Measurements from ENCODE around the gene CERK. TPM values are rescaled to one million over a fixed set of nuclear protein-coding genes. Genes with fewer than 3 reads are reported as not detected.
A peak's percentile ranks its signal among the peaks of the same experiment; 100 is the strongest.

Gene CERK
- polyA plus RNA-seq, 1 of the 3 experiments (the other 2 are of a cell fraction): 32.6 TPM

DNA sequence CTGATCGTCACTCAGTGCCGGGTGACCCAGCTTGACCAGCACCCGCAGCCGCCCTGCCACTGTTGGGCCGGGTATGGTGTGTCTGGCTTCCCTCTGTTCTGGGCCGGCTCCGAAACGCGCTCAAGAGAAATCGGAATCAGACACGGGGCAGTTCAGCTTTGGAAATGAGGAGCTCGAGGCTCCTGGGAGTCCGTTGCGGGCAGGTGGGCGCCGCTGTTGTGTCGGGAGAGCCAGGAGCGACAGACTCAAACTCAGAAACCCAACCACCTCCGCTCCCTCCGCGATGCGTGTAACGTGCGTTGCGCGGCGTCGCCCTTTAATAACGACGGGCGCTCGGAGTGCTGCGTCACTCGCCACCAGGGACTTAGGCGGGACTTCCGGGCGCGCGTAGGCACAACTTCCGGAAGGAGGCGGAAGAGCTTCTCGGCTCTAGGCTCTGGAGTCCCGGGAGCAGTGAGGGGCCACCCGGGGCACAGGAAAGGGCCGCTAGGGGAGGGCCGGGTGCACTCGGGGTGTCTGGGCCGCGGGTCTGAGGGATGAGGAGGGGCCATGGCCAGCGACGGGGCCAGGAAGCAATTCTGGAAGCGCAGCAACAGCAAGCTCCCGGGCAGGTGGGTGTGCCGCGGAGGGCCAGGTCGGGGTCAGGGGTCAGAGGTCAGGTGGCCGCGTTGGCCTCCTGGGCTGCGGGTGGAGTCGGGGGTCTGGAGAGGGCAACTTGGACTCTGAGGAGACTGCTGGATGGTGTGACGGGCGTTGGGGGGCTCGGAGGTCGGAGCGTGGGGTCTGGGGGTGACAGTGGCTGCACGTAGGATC lies 24.4 kb upstream of the CERK start, which contains the start of gene TBC1D22A:
TBC1D22A (plus strand) TSS at position 413 of the 813 bp plus-strand sequence; CDS start at position 550, 137 bp downstream.
- H2AFZ ChIP-seq (ENCODE audit: low read depth): peak within 1 kb of the TSS; percentile 81
- H3K79me2 ChIP-seq (ENCODE audit: insufficient read depth): peaks cover 71% of the 10 kb centered on the region
- H3K9me2 ChIP-seq: no peaks in the 10 kb centered on the region
- H3K4me3 ChIP-seq (ENCODE audit: low read depth in 2 of 2, low read length in 1 of 2): peak within 1 kb of the TSS; percentile 75 to 98
- WGBS (ENCODE audit: low lambda C conversion rate): under 1% methylated on average over 39 of the region's 66 CpGs
- no peaks in the 10 kb centered on the region for H3K9me3 ChIP-seq
- H3K4me1 ChIP-seq (ENCODE audit: control insufficient read depth in 1 of 2, insufficient read depth in 2 of 2, low read depth in 1 of 2, low read length in 1 of 2): peaks cover 11 to 14% of the 10 kb centered on the region in 2 experiments; a peak in 2 of 4 replicates
- DNase-seq: peak; percentile 97
- peaks cover 0 to 3% of the 10 kb centered on the region in 2 experiments for H3K36me3 ChIP-seq (replicated peaks in 1 of 2; ENCODE audit: control insufficient read depth in 1 of 2, insufficient read depth in 2 of 2, low read length in 1 of 2)
- peak within 1 kb of the TSS; percentile 84 for H3K4me2 ChIP-seq
- ChIA-PET POLR2A (interaction anchor here (0.6 to 2.1 kb wide), 10 partner anchors 8 to 274 kb away, joined by 3 to 7 read pairs (median 3); no protein-coding TSS in a partner anchor), CTCF (interaction anchor here (0.6 to 1.6 kb wide), 5 partner anchors 13 to 221 kb away, joined by 3 to 7 read pairs (median 4); no protein-coding TSS in a partner anchor)
- peak within 1 kb of the TSS; percentile 97 for H3K9ac ChIP-seq
- no peaks in the 10 kb centered on the region for H3K27me3 ChIP-seq (ENCODE audit: insufficient read depth)
- H4K20me1 ChIP-seq (ENCODE audit: insufficient read depth): peaks cover 11% of the 10 kb centered on the region; the same call in 1 of the 2 replicates
- peaks cover 10% of the 10 kb centered on the region for H3F3A ChIP-seq (replicated peaks; ENCODE audit: insufficient read depth)
- TF ChIP-seq, protein P1, sequence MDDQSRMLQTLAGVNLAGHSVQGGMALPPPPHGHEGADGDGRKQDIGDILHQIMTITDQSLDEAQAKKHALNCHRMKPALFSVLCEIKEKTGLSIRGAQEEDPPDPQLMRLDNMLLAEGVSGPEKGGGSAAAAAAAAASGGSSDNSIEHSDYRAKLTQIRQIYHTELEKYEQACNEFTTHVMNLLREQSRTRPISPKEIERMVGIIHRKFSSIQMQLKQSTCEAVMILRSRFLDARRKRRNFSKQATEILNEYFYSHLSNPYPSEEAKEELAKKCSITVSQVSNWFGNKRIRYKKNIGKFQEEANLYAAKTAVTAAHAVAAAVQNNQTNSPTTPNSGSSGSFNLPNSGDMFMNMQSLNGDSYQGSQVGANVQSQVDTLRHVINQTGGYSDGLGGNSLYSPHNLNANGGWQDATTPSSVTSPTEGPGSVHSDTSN (IDR thresholded peaks at IDR 0.05): peak; percentile 15; the same call in 1 of the 2 replicates
- TF ChIP-seq JUND (IDR thresholded peaks at IDR 0.05): no peak
- TF ChIP-seq SMC3 (IDR thresholded peaks at IDR 0.05; ENCODE audit: low read depth, low read length): no peak
- peak; percentile 98 for TF ChIP-seq POLR2AphosphoS5 (IDR thresholded peaks at IDR 0.05; ENCODE audit: low read depth, low read length)
- peak; percentile 92 for TF ChIP-seq TAF1 (IDR thresholded peaks at IDR 0.05; ENCODE audit: borderline replicate concordance, low read depth, low read length)
- TF ChIP-seq, protein P2, sequence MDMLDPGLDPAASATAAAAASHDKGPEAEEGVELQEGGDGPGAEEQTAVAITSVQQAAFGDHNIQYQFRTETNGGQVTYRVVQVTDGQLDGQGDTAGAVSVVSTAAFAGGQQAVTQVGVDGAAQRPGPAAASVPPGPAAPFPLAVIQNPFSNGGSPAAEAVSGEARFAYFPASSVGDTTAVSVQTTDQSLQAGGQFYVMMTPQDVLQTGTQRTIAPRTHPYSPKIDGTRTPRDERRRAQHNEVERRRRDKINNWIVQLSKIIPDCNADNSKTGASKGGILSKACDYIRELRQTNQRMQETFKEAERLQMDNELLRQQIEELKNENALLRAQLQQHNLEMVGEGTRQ (IDR thresholded peaks at IDR 0.05; ENCODE audit: borderline replicate concordance, low read depth, low read length): no peak
- TF ChIP-seq CHD2 (IDR thresholded peaks at IDR 0.05; ENCODE audit: low read length, partially characterized antibody): peak; percentile 81
- peak; percentile 97 for TF ChIP-seq MXI1 (IDR thresholded peaks at IDR 0.05; ENCODE audit: low read depth, low read length)
- TF ChIP-seq, protein P3, sequence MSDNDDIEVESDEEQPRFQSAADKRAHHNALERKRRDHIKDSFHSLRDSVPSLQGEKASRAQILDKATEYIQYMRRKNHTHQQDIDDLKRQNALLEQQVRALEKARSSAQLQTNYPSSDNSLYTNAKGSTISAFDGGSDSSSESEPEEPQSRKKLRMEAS (IDR thresholded peaks at IDR 0.05; ENCODE audit: low read depth): peak; percentile 96
- TF ChIP-seq GABPA (IDR thresholded peaks at IDR 0.05; ENCODE audit: low read depth): peak; percentile 99
- peak; percentile 20; the same call in 1 of the 2 replicates for TF ChIP-seq TCF12 (IDR thresholded peaks at IDR 0.05)
- TF ChIP-seq EZH2phosphoT487 (IDR thresholded peaks at IDR 0.05; ENCODE audit: borderline replicate concordance, low read depth): no peak
- peak; percentile 81; the same call in 1 of the 2 replicates for TF ChIP-seq FOXJ3 (CRISPR knock-in tag; IDR thresholded peaks at IDR 0.05)
- TF ChIP-seq FOXM1 (IDR thresholded peaks at IDR 0.05; ENCODE audit: low read depth): no peak
- TF ChIP-seq ELF1 (IDR thresholded peaks at IDR 0.05): peak; percentile 92
- TF ChIP-seq, protein P4, sequence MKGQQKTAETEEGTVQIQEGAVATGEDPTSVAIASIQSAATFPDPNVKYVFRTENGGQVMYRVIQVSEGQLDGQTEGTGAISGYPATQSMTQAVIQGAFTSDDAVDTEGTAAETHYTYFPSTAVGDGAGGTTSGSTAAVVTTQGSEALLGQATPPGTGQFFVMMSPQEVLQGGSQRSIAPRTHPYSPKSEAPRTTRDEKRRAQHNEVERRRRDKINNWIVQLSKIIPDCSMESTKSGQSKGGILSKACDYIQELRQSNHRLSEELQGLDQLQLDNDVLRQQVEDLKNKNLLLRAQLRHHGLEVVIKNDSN (IDR thresholded peaks at IDR 0.05; ENCODE audit: borderline replicate concordance, low read depth): no peak
- TF ChIP-seq SIN3A (IDR thresholded peaks at IDR 0.05; ENCODE audit: borderline replicate concordance, low read depth, low read length): peak; percentile 83
- TF ChIP-seq RAD21 (IDR thresholded peaks at IDR 0.05; ENCODE audit: low read length): no peak
- TF ChIP-seq, protein P5, sequence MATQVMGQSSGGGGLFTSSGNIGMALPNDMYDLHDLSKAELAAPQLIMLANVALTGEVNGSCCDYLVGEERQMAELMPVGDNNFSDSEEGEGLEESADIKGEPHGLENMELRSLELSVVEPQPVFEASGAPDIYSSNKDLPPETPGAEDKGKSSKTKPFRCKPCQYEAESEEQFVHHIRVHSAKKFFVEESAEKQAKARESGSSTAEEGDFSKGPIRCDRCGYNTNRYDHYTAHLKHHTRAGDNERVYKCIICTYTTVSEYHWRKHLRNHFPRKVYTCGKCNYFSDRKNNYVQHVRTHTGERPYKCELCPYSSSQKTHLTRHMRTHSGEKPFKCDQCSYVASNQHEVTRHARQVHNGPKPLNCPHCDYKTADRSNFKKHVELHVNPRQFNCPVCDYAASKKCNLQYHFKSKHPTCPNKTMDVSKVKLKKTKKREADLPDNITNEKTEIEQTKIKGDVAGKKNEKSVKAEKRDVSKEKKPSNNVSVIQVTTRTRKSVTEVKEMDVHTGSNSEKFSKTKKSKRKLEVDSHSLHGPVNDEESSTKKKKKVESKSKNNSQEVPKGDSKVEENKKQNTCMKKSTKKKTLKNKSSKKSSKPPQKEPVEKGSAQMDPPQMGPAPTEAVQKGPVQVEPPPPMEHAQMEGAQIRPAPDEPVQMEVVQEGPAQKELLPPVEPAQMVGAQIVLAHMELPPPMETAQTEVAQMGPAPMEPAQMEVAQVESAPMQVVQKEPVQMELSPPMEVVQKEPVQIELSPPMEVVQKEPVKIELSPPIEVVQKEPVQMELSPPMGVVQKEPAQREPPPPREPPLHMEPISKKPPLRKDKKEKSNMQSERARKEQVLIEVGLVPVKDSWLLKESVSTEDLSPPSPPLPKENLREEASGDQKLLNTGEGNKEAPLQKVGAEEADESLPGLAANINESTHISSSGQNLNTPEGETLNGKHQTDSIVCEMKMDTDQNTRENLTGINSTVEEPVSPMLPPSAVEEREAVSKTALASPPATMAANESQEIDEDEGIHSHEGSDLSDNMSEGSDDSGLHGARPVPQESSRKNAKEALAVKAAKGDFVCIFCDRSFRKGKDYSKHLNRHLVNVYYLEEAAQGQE (IDR thresholded peaks at IDR 0.05; ENCODE audit: low read depth, low read length): no peak; the same call in 1 of the 2 replicates
- no peak for TF ChIP-seq RCOR1 (IDR thresholded peaks at IDR 0.05; ENCODE audit: low read length)
- peak within 1 kb of the TSS; percentile 78 to 85 for H3K27ac ChIP-seq (ENCODE audit: low read depth in 2 of 2, low read length in 1 of 2)
